ENCODE results near the gene ST3GAL4. TPM values are rescaled to one million over a fixed set of nuclear protein-coding genes. Genes with fewer than 3 reads are reported as not detected.
"Not testable (repeated sequence)": the region's sequence is repeated elsewhere in the genome, so short reads cannot be mapped to it uniquely, and the experiment has no call there.

The ST3GAL4 gene
- total and polyA plus RNA-seq, 4 donors = 23.6 to 38.3 (median 31.7) TPM

DNA sequence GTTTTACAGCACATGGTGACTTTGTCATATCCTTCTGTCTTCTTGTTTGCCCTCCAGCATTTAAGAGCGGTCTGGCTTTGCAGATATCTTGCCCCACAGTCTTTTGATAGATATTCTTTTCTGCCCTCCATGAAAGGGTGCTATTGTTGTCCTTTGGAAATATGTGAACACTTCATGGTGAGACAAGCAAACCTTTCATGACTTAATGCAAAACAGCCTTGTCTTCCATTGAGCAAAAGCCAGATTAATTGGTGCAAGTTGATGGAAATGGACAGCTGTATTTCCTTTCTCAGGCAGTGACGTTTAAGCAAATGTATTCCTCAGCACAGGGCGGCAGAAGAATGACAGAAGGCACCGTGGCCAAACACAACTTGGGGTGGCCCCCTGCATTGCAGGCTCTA is 47.2 kb upstream of the ST3GAL4 start:
- Histone ChIP-seq H3K36me3 (ENCODE audit: control insufficient read depth in 4 of 4, insufficient read depth in 4 of 4, low read length in 4 of 4) (peaks cover 0 to 12% (median 8%) of the 10 kb centered on the region in 4 donors), H3K9me3 (ENCODE audit: control insufficient read depth in 4 of 4, insufficient read depth in 3 of 4, low read length in 3 of 4) (no peaks in the 10 kb centered on the region), H3K4me1 (ENCODE audit: control insufficient read depth in 5 of 5, insufficient read depth in 5 of 5, low read length in 5 of 5) (peaks cover 0 to 15% (median 8%) of the 10 kb centered on the region in 5 donors), H3K9ac (ENCODE audit: insufficient read depth in 1 of 2, low read length in 2 of 2) (no peak overlapping the region), H3K27ac (ENCODE audit: low read depth in 1 of 2, low read length in 1 of 2) (no peak overlapping the region), H3K27me3 (ENCODE audit: control insufficient read depth in 3 of 3, insufficient read depth in 3 of 3, low read length in 2 of 3) (no peaks in the 10 kb centered on the region), H3K4me3 (no peak overlapping the region)
- DNase-seq (no peak), ATAC-seq (ENCODE audit: insufficient read depth, low FRiP score) (no peak)
- TF ChIP-seq, protein P1, sequence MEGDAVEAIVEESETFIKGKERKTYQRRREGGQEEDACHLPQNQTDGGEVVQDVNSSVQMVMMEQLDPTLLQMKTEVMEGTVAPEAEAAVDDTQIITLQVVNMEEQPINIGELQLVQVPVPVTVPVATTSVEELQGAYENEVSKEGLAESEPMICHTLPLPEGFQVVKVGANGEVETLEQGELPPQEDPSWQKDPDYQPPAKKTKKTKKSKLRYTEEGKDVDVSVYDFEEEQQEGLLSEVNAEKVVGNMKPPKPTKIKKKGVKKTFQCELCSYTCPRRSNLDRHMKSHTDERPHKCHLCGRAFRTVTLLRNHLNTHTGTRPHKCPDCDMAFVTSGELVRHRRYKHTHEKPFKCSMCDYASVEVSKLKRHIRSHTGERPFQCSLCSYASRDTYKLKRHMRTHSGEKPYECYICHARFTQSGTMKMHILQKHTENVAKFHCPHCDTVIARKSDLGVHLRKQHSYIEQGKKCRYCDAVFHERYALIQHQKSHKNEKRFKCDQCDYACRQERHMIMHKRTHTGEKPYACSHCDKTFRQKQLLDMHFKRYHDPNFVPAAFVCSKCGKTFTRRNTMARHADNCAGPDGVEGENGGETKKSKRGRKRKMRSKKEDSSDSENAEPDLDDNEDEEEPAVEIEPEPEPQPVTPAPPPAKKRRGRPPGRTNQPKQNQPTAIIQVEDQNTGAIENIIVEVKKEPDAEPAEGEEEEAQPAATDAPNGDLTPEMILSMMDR (IDR thresholded peaks at IDR 0.05; ENCODE audit: control extremely low read depth, extremely low read depth) = no peak
- WGBS, 2 donors = 81 to 86% methylated on average over 4 of the region's 4 CpGs

DNA sequence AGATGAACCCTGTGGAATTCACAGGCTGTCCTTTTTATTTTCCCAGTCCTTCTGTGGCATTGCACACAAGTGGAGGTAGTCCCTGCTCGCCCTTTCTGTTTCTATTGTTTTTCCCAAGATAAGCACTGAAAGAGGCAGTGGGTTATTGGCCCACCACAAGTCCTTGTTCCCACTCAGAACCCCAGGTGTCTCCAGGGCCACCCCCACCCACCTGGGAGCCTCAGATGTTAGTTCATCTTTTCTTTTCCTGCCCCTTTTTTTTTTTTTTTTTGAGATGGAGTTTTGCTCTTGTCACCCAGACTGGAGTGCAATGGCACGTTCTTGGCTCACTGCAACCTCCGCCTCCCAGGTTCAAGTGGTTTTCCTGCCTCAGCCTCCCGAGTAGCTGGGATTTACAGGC is 46.7 kb upstream of the ST3GAL4 start:
- not testable (repeated sequence) for ATAC-seq (ENCODE audit: insufficient read depth, low FRiP score); DNase-seq; H3K4me3 ChIP-seq; H3K27ac ChIP-seq (ENCODE audit: low read depth in 1 of 2, low read length in 1 of 2); H3K27me3 ChIP-seq (ENCODE audit: control insufficient read depth in 3 of 3, insufficient read depth in 3 of 3, low read length in 2 of 3); H3K9ac ChIP-seq (ENCODE audit: insufficient read depth in 1 of 2, low read length in 2 of 2); H3K9me3 ChIP-seq (ENCODE audit: control insufficient read depth in 4 of 4, insufficient read depth in 3 of 4, low read length in 3 of 4)
- Histone ChIP-seq H3K4me1 (ENCODE audit: control insufficient read depth in 5 of 5, insufficient read depth in 5 of 5, low read length in 5 of 5) (peaks cover 0 to 12% (median 8%) of the 10 kb centered on the region in 5 donors), H3K36me3 (ENCODE audit: control insufficient read depth in 4 of 4, insufficient read depth in 4 of 4, low read length in 4 of 4) (peaks cover 0 to 12% (median 8%) of the 10 kb centered on the region in 4 donors)
- WGBS, 2 donors = 78 to 92% methylated on average over 4 of the region's 4 CpGs

DNA sequence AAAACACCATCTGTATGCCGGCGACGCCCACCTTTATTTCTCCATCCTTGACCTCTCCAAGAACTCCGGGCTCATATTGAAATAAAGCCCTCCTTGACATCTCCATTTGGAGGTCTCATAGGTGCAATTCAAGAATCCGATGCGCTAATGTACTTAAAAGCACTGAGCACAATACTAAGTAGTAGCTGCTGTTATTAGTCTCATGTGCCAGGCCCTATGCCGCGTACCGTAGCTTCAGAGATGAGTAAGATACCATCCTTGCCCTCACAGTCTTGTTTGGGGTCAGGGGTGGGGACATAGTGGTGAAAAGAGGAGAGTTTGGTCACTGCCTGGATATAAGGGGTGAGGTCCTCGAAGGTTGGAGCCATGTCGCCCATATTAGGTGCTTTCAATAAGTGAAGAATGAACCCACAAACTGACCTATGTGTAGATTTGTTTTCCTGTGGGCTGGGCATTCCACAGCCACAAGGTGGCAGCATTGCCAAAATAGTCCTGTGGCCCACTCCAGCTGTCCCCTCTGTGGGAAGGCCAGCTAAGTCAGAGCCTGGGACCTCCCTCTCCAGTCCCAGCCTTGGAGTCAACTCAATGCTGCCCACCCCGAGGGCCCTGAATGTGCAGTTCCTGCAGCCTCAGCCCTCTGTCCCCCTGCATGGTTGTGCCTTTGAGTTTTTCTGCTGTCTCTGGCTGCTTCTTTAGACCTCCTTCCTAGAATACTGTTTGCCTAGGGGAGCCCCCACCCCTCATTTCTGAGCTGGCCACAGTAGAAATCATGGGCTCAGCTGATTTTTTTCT is 45.1 kb upstream of the ST3GAL4 start:
- ATAC-seq (ENCODE audit: insufficient read depth, low FRiP score) = peak; percentile 93
- no peak overlapping the region for H3K27ac ChIP-seq (ENCODE audit: low read depth in 1 of 2, low read length in 1 of 2)
- peaks cover 0 to 8% (median 4%) of the 10 kb centered on the region in 5 donors for H3K4me1 ChIP-seq (ENCODE audit: control insufficient read depth in 5 of 5, insufficient read depth in 5 of 5, low read length in 5 of 5)
- peaks cover 0 to 12% (median 8%) of the 10 kb centered on the region in 4 donors for H3K36me3 ChIP-seq (ENCODE audit: control insufficient read depth in 4 of 4, insufficient read depth in 4 of 4, low read length in 4 of 4)
- H3K9me3 ChIP-seq (ENCODE audit: control insufficient read depth in 4 of 4, insufficient read depth in 3 of 4, low read length in 3 of 4) = no peaks in the 10 kb centered on the region
- peak; percentile 87 to 92 (median 90) for DNase-seq
- no peak overlapping the region for H3K4me3 ChIP-seq
- H3K27me3 ChIP-seq (ENCODE audit: control insufficient read depth in 3 of 3, insufficient read depth in 3 of 3, low read length in 2 of 3) = no peaks in the 10 kb centered on the region
- H3K9ac ChIP-seq (ENCODE audit: insufficient read depth in 1 of 2, low read length in 2 of 2) = no peak overlapping the region
- WGBS, 2 donors = 71 to 72% methylated on average over 12 of the region's 12 CpGs
- TF ChIP-seq, protein P1 (IDR thresholded peaks at IDR 0.05; ENCODE audit: control extremely low read depth, extremely low read depth) = peak; percentile 76

DNA sequence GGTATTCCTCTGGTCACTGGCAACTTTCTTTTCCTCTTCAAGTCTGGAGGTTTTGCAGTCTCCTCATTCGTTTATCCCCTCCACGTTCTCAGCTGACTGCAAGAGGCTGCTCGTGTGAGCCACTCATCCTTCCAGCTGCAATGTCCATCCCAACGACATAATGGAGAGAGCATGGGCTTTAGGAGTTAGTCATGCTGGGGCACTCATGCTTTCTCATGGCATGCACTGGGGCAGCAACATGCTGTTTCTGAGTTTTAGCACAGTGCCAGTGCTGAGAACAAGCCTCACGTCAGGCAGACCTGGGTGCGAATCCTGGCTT is 44.5 kb upstream of the ST3GAL4 start:
- TF ChIP-seq, protein P1 (IDR thresholded peaks at IDR 0.05; ENCODE audit: control extremely low read depth, extremely low read depth) = no peak

More for the DNA sequence above, 44.5 kb upstream of the ST3GAL4 start:
- DNase-seq (no peak), ATAC-seq (ENCODE audit: insufficient read depth, low FRiP score) (peak; percentile 22)
- Histone ChIP-seq H3K4me1 (ENCODE audit: control insufficient read depth in 5 of 5, insufficient read depth in 5 of 5, low read length in 5 of 5) (peaks cover 0 to 8% (median 4%) of the 10 kb centered on the region in 5 donors), H3K9me3 (ENCODE audit: control insufficient read depth in 4 of 4, insufficient read depth in 3 of 4, low read length in 3 of 4) (no peaks in the 10 kb centered on the region), H3K36me3 (ENCODE audit: control insufficient read depth in 4 of 4, insufficient read depth in 4 of 4, low read length in 4 of 4) (peaks cover 0 to 12% (median 8%) of the 10 kb centered on the region in 4 donors), H3K27ac (ENCODE audit: low read depth in 1 of 2, low read length in 1 of 2) (peak overlapping the region in 1 of 2 donors; percentile 44), H3K4me3 (no peak overlapping the region), H3K9ac (ENCODE audit: insufficient read depth in 1 of 2, low read length in 2 of 2) (no peak overlapping the region), H3K27me3 (ENCODE audit: control insufficient read depth in 3 of 3, insufficient read depth in 3 of 3, low read length in 2 of 3) (no peaks in the 10 kb centered on the region)
- 42 to 53% methylated on average over 6 of the region's 6 CpGs for WGBS, 2 donors

All from lung (tissue), 12 donors.